Measurements from ENCODE around the gene ADAMTS13.

DNA sequence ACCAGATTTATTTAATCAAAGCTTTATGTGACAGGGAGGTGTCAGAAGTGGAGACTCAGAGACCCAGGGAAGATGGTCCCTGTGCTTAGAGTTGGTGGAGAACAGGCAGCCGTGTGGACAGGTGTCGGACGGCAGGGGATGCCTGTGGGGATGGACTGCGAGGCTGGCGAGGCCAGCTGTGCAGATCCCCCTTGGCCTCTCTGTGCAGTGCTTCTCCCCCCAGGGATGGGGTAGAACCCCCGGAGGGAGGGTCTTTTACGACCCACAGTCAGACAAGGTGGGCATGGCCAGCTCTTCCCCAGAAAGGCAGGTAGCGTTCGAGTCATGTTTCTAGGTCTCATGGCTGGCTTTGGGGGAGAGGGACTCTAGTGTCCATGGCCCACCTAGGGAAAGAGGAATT is 61.4 kb downstream of the ADAMTS13 start:
- TF ChIP-seq, protein P1, sequence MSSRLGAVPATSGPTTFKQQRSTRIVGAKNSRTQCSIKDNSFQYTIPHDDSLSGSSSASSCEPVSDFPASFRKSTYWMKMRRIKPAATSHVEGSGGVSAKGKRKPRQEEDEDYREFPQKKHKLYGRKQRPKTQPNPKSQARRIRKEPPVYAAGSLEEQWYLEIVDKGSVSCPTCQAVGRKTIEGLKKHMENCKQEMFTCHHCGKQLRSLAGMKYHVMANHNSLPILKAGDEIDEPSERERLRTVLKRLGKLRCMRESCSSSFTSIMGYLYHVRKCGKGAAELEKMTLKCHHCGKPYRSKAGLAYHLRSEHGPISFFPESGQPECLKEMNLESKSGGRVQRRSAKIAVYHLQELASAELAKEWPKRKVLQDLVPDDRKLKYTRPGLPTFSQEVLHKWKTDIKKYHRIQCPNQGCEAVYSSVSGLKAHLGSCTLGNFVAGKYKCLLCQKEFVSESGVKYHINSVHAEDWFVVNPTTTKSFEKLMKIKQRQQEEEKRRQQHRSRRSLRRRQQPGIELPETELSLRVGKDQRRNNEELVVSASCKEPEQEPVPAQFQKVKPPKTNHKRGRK (CRISPR knock-in tag; IDR thresholded peaks at IDR 0.05; ENCODE audit: borderline replicate concordance) = no peak
- no peak for TF ChIP-seq FOXP1 (CRISPR knock-in tag; IDR thresholded peaks at IDR 0.05; ENCODE audit: borderline replicate concordance)
- TF ChIP-seq, protein P2, sequence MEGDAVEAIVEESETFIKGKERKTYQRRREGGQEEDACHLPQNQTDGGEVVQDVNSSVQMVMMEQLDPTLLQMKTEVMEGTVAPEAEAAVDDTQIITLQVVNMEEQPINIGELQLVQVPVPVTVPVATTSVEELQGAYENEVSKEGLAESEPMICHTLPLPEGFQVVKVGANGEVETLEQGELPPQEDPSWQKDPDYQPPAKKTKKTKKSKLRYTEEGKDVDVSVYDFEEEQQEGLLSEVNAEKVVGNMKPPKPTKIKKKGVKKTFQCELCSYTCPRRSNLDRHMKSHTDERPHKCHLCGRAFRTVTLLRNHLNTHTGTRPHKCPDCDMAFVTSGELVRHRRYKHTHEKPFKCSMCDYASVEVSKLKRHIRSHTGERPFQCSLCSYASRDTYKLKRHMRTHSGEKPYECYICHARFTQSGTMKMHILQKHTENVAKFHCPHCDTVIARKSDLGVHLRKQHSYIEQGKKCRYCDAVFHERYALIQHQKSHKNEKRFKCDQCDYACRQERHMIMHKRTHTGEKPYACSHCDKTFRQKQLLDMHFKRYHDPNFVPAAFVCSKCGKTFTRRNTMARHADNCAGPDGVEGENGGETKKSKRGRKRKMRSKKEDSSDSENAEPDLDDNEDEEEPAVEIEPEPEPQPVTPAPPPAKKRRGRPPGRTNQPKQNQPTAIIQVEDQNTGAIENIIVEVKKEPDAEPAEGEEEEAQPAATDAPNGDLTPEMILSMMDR (IDR thresholded peaks at IDR 0.05) = no peak
- TF ChIP-seq CREM (CRISPR knock-in tag; IDR thresholded peaks at IDR 0.05) = no peak
